Measurements from ENCODE around the gene MAN1C1.

DNA sequence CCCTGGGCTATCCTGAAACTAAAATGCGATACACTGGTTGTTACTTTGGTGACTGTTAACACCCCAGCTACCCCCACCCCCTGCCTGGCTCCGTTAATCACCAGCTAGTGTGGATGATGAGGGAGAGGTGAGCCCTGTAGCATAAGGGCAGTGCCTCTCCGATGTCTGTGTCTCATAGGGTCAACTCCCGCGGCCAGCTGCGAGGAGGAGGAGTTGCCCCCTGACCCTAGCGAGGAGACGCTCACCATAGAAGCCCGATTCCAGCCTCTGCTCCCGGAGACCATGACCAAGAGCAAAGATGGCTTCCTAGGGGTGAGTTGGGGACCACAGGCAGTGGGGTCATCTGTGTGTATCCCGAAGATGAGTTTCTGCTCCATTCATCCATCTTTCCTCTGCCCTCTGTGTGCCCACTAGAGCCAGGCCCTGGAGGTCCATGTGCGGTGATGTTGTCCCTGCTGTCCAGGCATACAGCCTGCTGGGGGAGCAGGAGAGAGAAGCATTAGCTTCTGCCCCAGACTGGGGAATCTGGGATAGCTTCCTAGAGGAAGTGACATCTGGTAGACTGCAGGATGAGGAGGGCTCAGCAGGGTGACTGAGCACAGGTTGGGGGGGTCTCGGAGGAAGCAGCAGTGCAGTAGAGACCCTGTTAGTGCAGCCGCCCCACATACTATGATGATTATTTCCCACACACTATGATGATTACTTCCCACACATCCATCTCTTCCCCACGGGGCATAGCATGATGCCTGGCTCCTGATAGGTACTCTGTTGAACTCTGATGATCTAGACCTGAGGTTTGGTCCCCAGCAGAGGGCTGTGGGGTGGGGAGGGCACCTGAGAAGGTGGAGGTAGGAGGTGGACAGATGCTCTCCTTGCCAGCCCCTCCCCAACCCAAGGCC lies 188.6 kb downstream of the MAN1C1 start:
- TF ChIP-seq, protein P1, sequence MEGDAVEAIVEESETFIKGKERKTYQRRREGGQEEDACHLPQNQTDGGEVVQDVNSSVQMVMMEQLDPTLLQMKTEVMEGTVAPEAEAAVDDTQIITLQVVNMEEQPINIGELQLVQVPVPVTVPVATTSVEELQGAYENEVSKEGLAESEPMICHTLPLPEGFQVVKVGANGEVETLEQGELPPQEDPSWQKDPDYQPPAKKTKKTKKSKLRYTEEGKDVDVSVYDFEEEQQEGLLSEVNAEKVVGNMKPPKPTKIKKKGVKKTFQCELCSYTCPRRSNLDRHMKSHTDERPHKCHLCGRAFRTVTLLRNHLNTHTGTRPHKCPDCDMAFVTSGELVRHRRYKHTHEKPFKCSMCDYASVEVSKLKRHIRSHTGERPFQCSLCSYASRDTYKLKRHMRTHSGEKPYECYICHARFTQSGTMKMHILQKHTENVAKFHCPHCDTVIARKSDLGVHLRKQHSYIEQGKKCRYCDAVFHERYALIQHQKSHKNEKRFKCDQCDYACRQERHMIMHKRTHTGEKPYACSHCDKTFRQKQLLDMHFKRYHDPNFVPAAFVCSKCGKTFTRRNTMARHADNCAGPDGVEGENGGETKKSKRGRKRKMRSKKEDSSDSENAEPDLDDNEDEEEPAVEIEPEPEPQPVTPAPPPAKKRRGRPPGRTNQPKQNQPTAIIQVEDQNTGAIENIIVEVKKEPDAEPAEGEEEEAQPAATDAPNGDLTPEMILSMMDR (IDR thresholded peaks at IDR 0.05): no peak
- no peak for TF ChIP-seq POLR2A (IDR thresholded peaks at IDR 0.05)
